HepG2 (cell line): ENCODE measurements around the gene MASP2. TPM values are rescaled to one million over a fixed set of nuclear protein-coding genes. Genes with fewer than 3 reads are reported as not detected.
A peak's percentile ranks its signal among the peaks of the same experiment; 100 is the strongest.

Experiments
- ATAC-seq: fragments of 200-7000 bp; cut with Tn5 transposase; 3 replicates; pipeline ENCODE4 v1.9.1; 2020; ENCODE audit warnings: mild to moderate bottlenecking, moderate library complexity
- BruUV-seq: library from RNA; stranded (reverse); fragments of 400-500 nt; replicated peaks from 2 replicates; lab custom pipeline; 2021; lab: Mats Ljungman, UMichigan
- CTCF ChIA-PET: fragments of 300-600 bp; formaldehyde crosslinking; extraction: SDS; loops from one replicate; lab custom pipeline; 2021; ENCODE audit warnings: low total read pairs, inconsistent platforms, low intra/inter-chr PET ratio; lab: Yijun Ruan, JAX
- POLR2A ChIA-PET: fragments of 350-600 bp; sonication (Branson Sonifier 250); formaldehyde crosslinking; loops from one replicate; lab custom pipeline; 2020; ENCODE audit warnings: antibody characterized with exemption, inconsistent platforms; lab: Yijun Ruan, JAX
- DNase-seq: peaks from one replicate; pipeline ENCODE4 v3.0.0-alpha.2; 2015; ENCODE audit warnings: low spot score
- FAIRE-seq: peaks from 3 replicates; lab custom pipeline; 2011; peaks lifted over from hg19 to GRCh38; lab: Jason Lieb, UNC
- H2AFZ ChIP-seq: one replicate; pipeline ENCODE4 v1.6.1; 2011; ENCODE audit warnings: low read length, inconsistent platforms
- H3K27ac ChIP-seq: fragments of 300-600 bp; 3 replicates; pipeline ENCODE4 v1.8.0; 2011; ENCODE audit warnings: mixed run types, mild to moderate bottlenecking, mixed read lengths, low read length, inconsistent platforms; ENCODE audit not compliant: insufficient read depth; ENCODE audit errors: extremely low read length
- H3K27me3 ChIP-seq, 2 experiments: fragments of 200-600 bp in 1 of 2; 2 replicates in 1 of 2; 3 replicates in 1 of 2; pipeline versions ENCODE4 v1.6.0 to v1.8.0; 2011; ENCODE audit warnings: low read length in 2 of 2, mild to moderate bottlenecking in 2 of 2, moderate library complexity in 2 of 2, inconsistent platforms in 1 of 2; ENCODE audit not compliant: insufficient read depth in 2 of 2, control insufficient read depth in 1 of 2
- H3K36me3 ChIP-seq, 2 experiments: fragments of 200-600 bp in 1 of 2; replicated peaks in 1 of 2; 2 replicates in 1 of 2; 3 replicates in 1 of 2; pipeline versions ENCODE4 v1.5.1 to v1.8.0; 2011; ENCODE audit warnings: low read length in 2 of 2, inconsistent platforms in 1 of 2; ENCODE audit not compliant: insufficient read depth in 2 of 2, control insufficient read depth in 1 of 2
- H3K4me1 ChIP-seq: 2 replicates; pipeline ENCODE4 v1.5.1; 2012; ENCODE audit warnings: low read length, inconsistent platforms; ENCODE audit not compliant: insufficient read depth
- H3K4me2 ChIP-seq: 2 replicates; pipeline ENCODE4 v1.6.0; 2011; ENCODE audit warnings: low read depth, low read length, inconsistent platforms
- H3K4me3 ChIP-seq, 3 experiments: fragments of 200-600 bp in 1 of 3; sonication (generic), shearing (Covaris generic) in 1 of 3; replicated peaks in 1 of 3; 2 replicates each; pipeline ENCODE4 v1.5.1; 2011 to 2016; ENCODE audit warnings: low read length in 3 of 3, inconsistent platforms in 2 of 3, low read depth in 2 of 3, mild to moderate bottlenecking in 2 of 3, control low read depth in 1 of 3, mixed read lengths in 1 of 3; ENCODE audit not compliant: insufficient read depth in 1 of 3
- H3K79me2 ChIP-seq: one replicate; pipeline ENCODE4 v1.6.1; 2011; ENCODE audit warnings: low read length, inconsistent platforms; ENCODE audit not compliant: insufficient read depth
- H3K9ac ChIP-seq: 2 replicates; pipeline ENCODE4 v1.6.0; 2011; ENCODE audit warnings: mild to moderate bottlenecking, low read depth, low read length, inconsistent platforms; ENCODE audit not compliant: insufficient read depth
- H3K9me3 ChIP-seq: 2 replicates; pipeline ENCODE4 v1.5.1; 2012; ENCODE audit warnings: mild to moderate bottlenecking, low read length
- H4K20me1 ChIP-seq: 2 replicates; pipeline ENCODE4 v1.6.0; 2011; ENCODE audit warnings: inconsistent platforms, mild to moderate bottlenecking, low read length, moderate library complexity; ENCODE audit not compliant: insufficient read depth
- AHDC1 ChIP-seq: sonication (generic); formaldehyde crosslinking; IDR thresholded peaks from 2 replicates; pipeline ENCODE4 v1.5.1; 2020; ENCODE audit warnings: mild to moderate bottlenecking, missing genetic modification reagents, borderline replicate concordance
- CEBPZ ChIP-seq: IDR thresholded peaks from 2 replicates; pipeline ENCODE4 v1.6.1; 2012; ENCODE audit warnings: low read length, improper control_type of control experiment
- ELF3 ChIP-seq: IDR thresholded peaks from 2 replicates; pipeline ENCODE4 v1.6.1; 2016; ENCODE audit warnings: missing genetic modification reagents, missing compliant biosample characterization
- NFATC3 ChIP-seq: sonication (generic); formaldehyde crosslinking; IDR thresholded peaks from 2 replicates; pipeline ENCODE4 v1.5.1; 2020; ENCODE audit warnings: mild to moderate bottlenecking, missing genetic modification reagents
- POLR2AphosphoS5 ChIP-seq: IDR thresholded peaks from 2 replicates; pipeline ENCODE4 v1.6.1; 2012; ENCODE audit warnings: low read depth, low read length
- SRF ChIP-seq: IDR thresholded peaks from 2 replicates; pipeline ENCODE4 v1.6.1; 2011; ENCODE audit warnings: mild to moderate bottlenecking, low read depth, low read length, moderate library complexity
- ZFAT ChIP-seq: sonication (generic); formaldehyde crosslinking; conservative IDR thresholded peaks from 2 replicates; pipeline ENCODE4 v1.8.1; 2023; ENCODE audit warnings: missing genetic modification reagents, inconsistent platforms
- ZNF121 ChIP-seq: sonication (generic); formaldehyde crosslinking; IDR thresholded peaks from 2 replicates; pipeline ENCODE4 v1.5.0; 2020; ENCODE audit warnings: mild to moderate bottlenecking, missing genetic modification reagents
- ZNF350 ChIP-seq: sonication (generic); formaldehyde crosslinking; IDR thresholded peaks from 2 replicates; pipeline ENCODE4 v1.4.0; 2020; ENCODE audit warnings: mild to moderate bottlenecking, low read depth, missing genetic modification reagents, borderline replicate concordance
- WGBS: methylation state at CpG from one replicate; pipeline ENCODE4 v1.1.6; 2017; ENCODE audit warnings: low lambda C conversion rate; 5-methylcytosine and 5-hydroxymethylcytosine counted together
- in situ Hi-C: cut with HindIII; loops from 2 replicates; pipeline ENCODE4 v1.10.0; 2017; ENCODE audit warnings: low pct_unique_long_range_greater_than_20kb; ENCODE audit not compliant: extremely low pct_ligation_motif_present
- intact Hi-C: fragments of 100-400 bp; cut with micrococcal nuclease; formaldehyde crosslinking; loops from one replicate; pipeline ENCODE4 v1.10.0; 2022; ENCODE audit not compliant: unreplicated experiment
- polyA plus RNA-seq, 8 experiments: library from polyadenylated mRNA; depleted of rRNA in 3 of 8; stranded (reverse) in 7 of 8; unstranded in 1 of 8; fragments of >200 nt; fragmentation: Illumina TruSeq in 4 of 8; extraction: Trizol in 4 of 8; gene quantifications; 2 replicates each; pipeline versions ENCODE4 v1.2.1 to v1.2.3, GENCODE V29; 2011 to 2016; ENCODE audit warnings: low read depth in 4 of 8, missing spikeins in 1 of 8, mixed read lengths in 1 of 8; ENCODE audit not compliant: insufficient read depth in 1 of 8
- total RNA-seq, 5 experiments: library from RNA; depleted of rRNA; stranded (reverse); fragments of >200 nt; fragmentation: Illumina TruSeq; extraction: Trizol; gene quantifications; 2 replicates each; pipeline ENCODE4 v1.2.3, GENCODE V29; 2016; ENCODE audit warnings: low read depth in 1 of 5

Gene MASP2
- total and polyA plus RNA-seq, 2 of the 13 experiments (the other 11 are each of a cell fraction or from before 2014, with no cell fraction given), result 7.1 to 11.8 TPM

- TF ChIP-seq SRF (no peak), POLR2AphosphoS5 (peak; percentile 12; the same call in 1 of the 2 replicates), CEBPZ (no peak)
- FAIRE-seq (no peak), ATAC-seq (no peak), DNase-seq (no peak)
- BruUV-seq, result no TSS peak
- no peak overlapping the region for H3K4me3 ChIP-seq
- ChIA-PET CTCF (no interaction called here), POLR2A (no interaction called here)
- H3K4me2 ChIP-seq, result no peak overlapping the region
- no peaks in the 10 kb centered on the region for H3K4me1 ChIP-seq
- no peaks in the 10 kb centered on the region for H3K9me3 ChIP-seq
- no peaks in the 10 kb centered on the region; the same call in 1 of the 2 replicates for H4K20me1 ChIP-seq
- H3K36me3 ChIP-seq, result peaks cover 10 to 50% of the 10 kb centered on the region in 2 experiments
- in situ Hi-C loops, result loop anchor here (25.0 kb wide), 1 partner anchor 611 kb away; no protein-coding TSS in a partner anchor
- intact Hi-C loops, result no loop called here
- H3K27me3 ChIP-seq, result no peaks in the 10 kb centered on the region
- no peak overlapping the region for H3K9ac ChIP-seq
- WGBS, result 88% methylated on average over 1 of the region's 1 CpG
- H3K79me2 ChIP-seq, result no peaks in the 10 kb centered on the region
- no peak overlapping the region for H3K27ac ChIP-seq
- no peak overlapping the region for H2AFZ ChIP-seq
These were observed 21.0 kb downstream of the MASP2 start for GRCh38 chr1:11026052-11026451.

GRCh38 chr1:11025618-11026017 is 21.4 kb downstream of the MASP2 start:
- H4K20me1 ChIP-seq, result no peaks in the 10 kb centered on the region; the same call in 1 of the 2 replicates
- ChIA-PET CTCF (no interaction called here), POLR2A (no interaction called here)
- in situ Hi-C loops (loop anchor here (25.0 kb wide), 1 partner anchor 612 kb away; no protein-coding TSS in a partner anchor), intact Hi-C loops (no loop called here)
- H3K4me2 ChIP-seq, result no peak overlapping the region
- H3K9ac ChIP-seq, result no peak overlapping the region
- TF ChIP-seq POLR2AphosphoS5 (0 out of 2 replicates have a peak, but pooled peaks have one; percentile 21), ZNF121 (CRISPR knock-in tag) (no peak), ZFAT (CRISPR knock-in tag) (no peak), NFATC3 (CRISPR knock-in tag) (no peak), AHDC1 (CRISPR knock-in tag) (no peak), ELF3 (CRISPR knock-in tag) (no peak), ZNF350 (no peak)
- no peak for DNase-seq
- no peak overlapping the region for H2AFZ ChIP-seq
- H3K4me1 ChIP-seq, result no peaks in the 10 kb centered on the region
- no peaks in the 10 kb centered on the region for H3K9me3 ChIP-seq
- peaks cover 12 to 54% of the 10 kb centered on the region in 2 experiments for H3K36me3 ChIP-seq
- no peaks in the 10 kb centered on the region for H3K27me3 ChIP-seq
- no peak overlapping the region for H3K4me3 ChIP-seq
- ATAC-seq, result no peak
- H3K79me2 ChIP-seq, result no peaks in the 10 kb centered on the region
- BruUV-seq, result no TSS peak
- WGBS, result 98% methylated on average over 1 of the region's 1 CpG
- H3K27ac ChIP-seq, result no peak overlapping the region
- no peak for FAIRE-seq
